ENCODE measurements around the gene GRB2.

Gene GRB2

DNA sequence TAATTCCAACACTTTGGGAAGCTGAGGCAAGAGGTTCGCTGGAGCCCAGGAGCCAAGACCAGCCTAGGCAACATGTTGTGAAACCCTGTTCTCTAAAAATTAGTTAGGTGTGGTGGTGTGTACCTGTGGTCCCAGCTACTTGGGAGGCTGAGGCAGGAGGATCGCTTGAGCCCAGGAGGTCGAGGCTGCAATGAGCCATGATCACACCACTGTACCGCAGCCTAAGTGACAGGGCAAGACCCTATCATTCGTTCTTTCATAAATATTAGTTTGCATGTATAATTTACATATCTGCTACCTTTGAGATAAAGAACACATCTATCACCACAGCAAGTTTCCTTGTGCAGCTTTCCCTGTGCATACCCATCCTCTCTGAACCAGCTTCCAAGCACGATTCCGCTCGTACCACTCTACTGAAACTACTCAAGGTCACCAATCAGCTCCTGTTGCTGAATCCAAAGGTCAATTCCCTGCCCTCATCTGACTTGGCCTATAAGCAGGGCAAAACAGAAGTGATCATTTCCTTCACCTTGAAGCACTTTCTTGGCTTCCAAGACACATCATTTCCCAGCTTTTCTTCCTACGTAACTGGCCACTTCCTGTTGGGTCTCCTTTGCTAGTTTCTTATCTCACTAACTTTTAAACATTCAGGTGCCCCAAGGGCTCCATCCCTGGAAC is 49.1 kb downstream of the GRB2 start:
- DNase-seq (ENCODE audit: extremely low read depth, low read depth): no peak

DNA sequence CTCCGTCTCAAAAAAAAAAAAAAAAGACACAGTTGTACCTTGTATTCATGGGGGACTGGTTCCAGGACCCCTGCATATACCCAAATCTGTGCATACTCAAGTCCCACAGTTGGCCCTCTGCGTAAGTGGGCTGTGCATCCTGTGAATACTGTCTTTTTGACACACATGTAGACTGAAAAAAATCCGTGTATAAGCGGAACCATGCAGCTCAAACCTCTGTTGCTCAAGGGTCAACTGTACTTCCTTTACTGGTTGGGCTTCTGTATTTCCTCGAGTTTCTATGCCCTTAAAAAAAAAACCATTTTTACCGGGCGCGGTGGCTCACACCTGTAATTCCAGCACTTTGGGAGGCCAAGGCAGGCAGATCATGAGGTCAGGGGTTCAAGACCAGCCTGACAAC is 52.3 kb downstream of the GRB2 start:
- no peak for DNase-seq (ENCODE audit: extremely low read depth, low read depth)
- TF ChIP-seq, protein P1, sequence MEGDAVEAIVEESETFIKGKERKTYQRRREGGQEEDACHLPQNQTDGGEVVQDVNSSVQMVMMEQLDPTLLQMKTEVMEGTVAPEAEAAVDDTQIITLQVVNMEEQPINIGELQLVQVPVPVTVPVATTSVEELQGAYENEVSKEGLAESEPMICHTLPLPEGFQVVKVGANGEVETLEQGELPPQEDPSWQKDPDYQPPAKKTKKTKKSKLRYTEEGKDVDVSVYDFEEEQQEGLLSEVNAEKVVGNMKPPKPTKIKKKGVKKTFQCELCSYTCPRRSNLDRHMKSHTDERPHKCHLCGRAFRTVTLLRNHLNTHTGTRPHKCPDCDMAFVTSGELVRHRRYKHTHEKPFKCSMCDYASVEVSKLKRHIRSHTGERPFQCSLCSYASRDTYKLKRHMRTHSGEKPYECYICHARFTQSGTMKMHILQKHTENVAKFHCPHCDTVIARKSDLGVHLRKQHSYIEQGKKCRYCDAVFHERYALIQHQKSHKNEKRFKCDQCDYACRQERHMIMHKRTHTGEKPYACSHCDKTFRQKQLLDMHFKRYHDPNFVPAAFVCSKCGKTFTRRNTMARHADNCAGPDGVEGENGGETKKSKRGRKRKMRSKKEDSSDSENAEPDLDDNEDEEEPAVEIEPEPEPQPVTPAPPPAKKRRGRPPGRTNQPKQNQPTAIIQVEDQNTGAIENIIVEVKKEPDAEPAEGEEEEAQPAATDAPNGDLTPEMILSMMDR (IDR thresholded peaks at IDR 0.05; ENCODE audit: low read depth, low read length): no peak

More for the DNA sequence above, 49.1 kb downstream of the GRB2 start:
- TF ChIP-seq, protein P1 (IDR thresholded peaks at IDR 0.05; ENCODE audit: low read depth, low read length): no peak

DNA sequence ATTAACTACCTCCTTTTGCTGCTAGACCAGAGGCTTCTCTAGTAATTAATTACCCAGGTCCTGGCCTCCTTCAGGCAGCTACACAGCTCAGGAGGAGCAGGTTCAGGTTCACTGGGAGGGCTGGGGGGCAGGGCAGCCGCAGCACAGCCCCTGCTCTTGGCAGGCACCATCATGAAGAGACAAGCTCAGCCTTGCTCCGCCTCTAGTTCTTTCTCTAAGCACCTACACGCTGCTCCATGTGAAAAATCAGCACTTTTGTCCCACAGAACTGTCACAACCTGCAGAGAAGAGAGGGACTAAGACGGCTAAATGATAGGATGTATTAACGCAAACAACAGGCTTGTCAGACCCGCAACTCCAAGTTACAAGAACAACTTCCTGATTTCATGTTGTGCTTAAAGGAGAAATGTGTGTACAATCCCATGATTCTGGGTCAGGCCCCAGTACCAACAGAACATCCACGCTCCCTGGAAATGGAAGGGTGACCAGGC is 53.4 kb downstream of the GRB2 start:
- TF ChIP-seq, protein P1 (IDR thresholded peaks at IDR 0.05; ENCODE audit: low read depth, low read length): no peak
- DNase-seq (ENCODE audit: extremely low read depth, low read depth): no peak

DNA sequence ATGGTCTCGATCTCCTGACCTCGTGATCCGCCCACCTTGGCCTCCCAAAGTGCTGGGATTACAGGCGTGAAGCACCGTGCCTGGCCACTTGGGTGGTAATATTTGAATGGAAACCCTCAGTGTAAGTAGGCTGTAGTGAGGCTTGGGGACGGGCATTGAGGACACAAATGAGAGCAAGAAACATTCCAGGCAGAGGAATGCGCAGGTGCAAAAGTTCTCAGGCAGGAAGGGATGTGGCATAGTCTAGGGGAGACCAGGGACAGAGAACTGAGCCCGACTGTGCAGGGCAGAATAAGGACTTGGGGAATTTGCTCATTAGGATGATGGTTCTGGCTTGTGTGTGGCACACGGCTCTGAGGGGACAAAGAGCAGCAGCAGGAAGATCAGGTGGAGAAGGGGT is 54.8 kb downstream of the GRB2 start:
- TF ChIP-seq, protein P1 (IDR thresholded peaks at IDR 0.05; ENCODE audit: low read depth, low read length): no peak
- no peak for DNase-seq (ENCODE audit: extremely low read depth, low read depth)

DNA sequence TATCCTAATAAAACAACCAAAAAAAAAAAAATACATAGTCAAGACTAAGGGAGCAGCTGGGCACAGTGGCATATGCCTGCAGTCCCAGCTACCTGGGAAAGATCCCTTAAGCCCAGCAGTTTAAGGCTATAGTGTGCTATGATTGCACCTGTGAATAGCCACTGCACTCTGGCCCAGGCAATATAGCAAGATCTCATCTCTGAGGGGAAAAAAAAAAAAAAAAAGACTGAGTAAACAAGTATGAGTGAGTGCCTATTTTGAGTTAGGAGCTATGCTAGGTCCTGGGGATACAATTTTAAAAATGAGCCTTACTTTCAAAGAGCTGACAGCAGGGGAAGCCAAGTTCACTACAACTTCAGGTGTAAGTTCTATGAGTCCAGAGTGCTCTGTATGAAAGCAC is 55.4 kb downstream of the GRB2 start:
- TF ChIP-seq, protein P1 (IDR thresholded peaks at IDR 0.05; ENCODE audit: low read depth, low read length): no peak
- DNase-seq (ENCODE audit: extremely low read depth, low read depth): no peak

DNA sequence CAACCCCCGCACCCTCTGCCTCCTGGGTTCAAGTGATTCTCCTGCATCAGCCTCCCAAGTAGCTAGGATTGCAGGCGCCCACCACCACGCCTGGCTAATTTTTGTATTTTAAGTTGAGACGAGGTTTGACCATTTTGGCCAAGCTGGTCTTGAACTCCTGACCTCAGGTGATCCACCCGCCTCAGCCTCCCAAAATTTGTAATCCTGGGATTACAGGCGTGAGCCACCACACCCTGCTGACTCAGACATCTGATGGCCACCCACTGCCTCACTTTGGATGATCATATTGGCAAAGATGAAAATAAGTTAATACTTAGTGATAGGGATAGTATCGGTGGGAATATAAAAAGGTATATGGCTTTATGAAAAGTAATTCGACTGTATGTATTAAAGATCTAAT is 55.9 kb downstream of the GRB2 start:
- TF ChIP-seq, protein P1 (IDR thresholded peaks at IDR 0.05; ENCODE audit: low read depth, low read length): no peak
- DNase-seq (ENCODE audit: extremely low read depth, low read depth): no peak

DNA sequence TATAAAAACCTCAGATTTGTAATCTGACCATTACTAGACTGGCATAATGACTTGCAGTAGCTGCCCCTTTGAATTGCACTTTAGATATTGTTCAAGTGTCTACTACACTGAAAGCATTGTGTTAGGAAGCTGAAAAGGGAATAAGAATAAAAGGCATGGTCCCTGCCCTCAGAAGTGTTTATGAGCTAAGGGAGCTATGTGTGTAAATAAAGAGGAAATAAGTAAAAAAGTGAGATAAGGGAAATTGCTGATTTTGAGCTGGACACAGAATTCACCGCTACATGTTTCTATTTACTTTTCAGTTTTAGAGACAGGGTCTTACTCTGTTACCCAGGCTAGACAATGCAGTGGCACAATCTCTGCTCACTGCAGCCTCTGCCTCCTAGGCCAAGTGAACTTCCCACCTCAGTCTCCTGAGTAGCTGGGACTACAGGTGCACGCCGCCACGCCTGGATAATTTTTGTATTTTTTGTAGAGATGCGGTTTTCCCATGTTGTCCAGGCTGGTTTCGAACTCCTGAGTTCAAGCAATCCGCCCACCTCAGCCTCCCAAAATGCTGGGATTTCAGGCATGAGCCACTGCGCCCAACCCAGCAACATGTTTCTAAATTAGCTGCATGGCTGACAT is 57.0 kb downstream of the GRB2 start:
- TF ChIP-seq, protein P1 (IDR thresholded peaks at IDR 0.05; ENCODE audit: low read depth, low read length): no peak
- DNase-seq (ENCODE audit: extremely low read depth, low read depth): no peak

All from AG09319 (cell line).